Spleen (tissue), 11 donors: ENCODE data around the gene INHBE. TPM values are rescaled to one million over a fixed set of nuclear protein-coding genes. Genes with fewer than 3 reads are reported as not detected.
A peak's percentile ranks its signal among the peaks of the same experiment; 100 is the strongest.

Experiments used
- DNase-seq: peaks from one replicate; pipeline ENCODE4 v3.0.0-alpha.2; 2020
- H3K27ac ChIP-seq, 8 donors: fragments of 200-600 bp; sonication (generic) in 7 of 8; 1 replicate in 4 of 8; 2 replicates in 4 of 8; pipeline versions ENCODE4 v1.5.0 to v1.8.0; 2016 to 2021; ENCODE audit warnings: inconsistent platforms in 4 of 8, mild to moderate bottlenecking in 4 of 8, moderate library complexity in 1 of 8
- H3K27me3 ChIP-seq, 7 donors: fragments of 200-600 bp; sonication (generic) in 6 of 7; replicated peaks in 1 of 7; 1 replicate in 4 of 7; 2 replicates in 3 of 7; pipeline versions ENCODE4 v1.5.0 to v1.8.0; 2016 to 2021; ENCODE audit warnings: inconsistent platforms in 3 of 7, mild to moderate bottlenecking in 1 of 7
- H3K36me3 ChIP-seq, 6 donors: fragments of 200-600 bp; sonication (generic) in 5 of 6; 1 replicate in 4 of 6; 2 replicates in 2 of 6; pipeline versions ENCODE4 v1.5.0 to v1.8.0; 2016 to 2021; ENCODE audit warnings: inconsistent platforms in 2 of 6
- H3K4me1 ChIP-seq, 6 donors: fragments of 200-600 bp; sonication (generic) in 5 of 6; 1 replicate in 3 of 6; 2 replicates in 3 of 6; pipeline versions ENCODE4 v1.5.0 to v1.8.0; 2016 to 2021; ENCODE audit warnings: inconsistent platforms in 3 of 6
- H3K4me3 ChIP-seq, 8 donors: fragments of 200-600 bp; sonication (generic) in 7 of 8; 1 replicate in 4 of 8; 2 replicates in 4 of 8; pipeline versions ENCODE4 v1.5.0 to v1.8.0; 2016 to 2021; ENCODE audit warnings: inconsistent platforms in 4 of 8, mild to moderate bottlenecking in 4 of 8, moderate library complexity in 2 of 8
- H3K9me3 ChIP-seq, 8 donors: fragments of 200-600 bp; sonication (generic) in 7 of 8; 1 replicate in 4 of 8; 2 replicates in 4 of 8; pipeline versions ENCODE4 v1.5.0 to v1.8.0; 2016 to 2021; ENCODE audit warnings: inconsistent platforms in 4 of 8
- CTCF ChIP-seq, 11 experiments: fragments of 200-600 bp in 7 of 11; fragments of 450-650 bp in 4 of 11; sonication (generic) in 4 of 11; IDR thresholded peaks in 8 of 11; conservative IDR thresholded peaks in 3 of 11; 1 replicate in 7 of 11; 2 replicates in 4 of 11; pipeline versions ENCODE4 v1.4.0 to v1.8.0; 2016 to 2021; ENCODE audit warnings: antibody characterized with exemption in 11 of 11, inconsistent platforms in 4 of 11, mild to moderate bottlenecking in 1 of 11
- POLR2A ChIP-seq, 3 donors: fragments of 450-650 bp; IDR thresholded peaks; one replicate each; pipeline ENCODE4 v1.5.1; 2017; ENCODE audit warnings: antibody characterized with exemption in 3 of 3, mild to moderate bottlenecking in 1 of 3
- POLR2AphosphoS5 ChIP-seq, 3 donors: sonication (generic); formaldehyde crosslinking; IDR thresholded peaks; one replicate each; pipeline ENCODE4 v1.5.1; 2017; ENCODE audit warnings: antibody characterized with exemption in 3 of 3
- WGBS, 5 donors: extraction: QIAGEN DNeasy Blood & Tissue Kit in 3 of 5; methylation state at CpG; one replicate each; pipeline versions ENCODE4 v1.1.5 to v1.1.7; 2013 to 2018; 5-methylcytosine and 5-hydroxymethylcytosine counted together
- intact Hi-C: fragments of 100-400 bp; cut with DNase I; formaldehyde crosslinking; loops from one replicate; pipeline ENCODE4 v1.15.0; 2023; ENCODE audit warnings: low total_unique reads
- polyA plus RNA-seq, 3 donors: library from polyadenylated mRNA; stranded (reverse); fragments of 200-250 nt; gene quantifications; one replicate each; pipeline ENCODE4 v1.2.1, GENCODE V29; 2013
- total RNA-seq, 7 donors: library from RNA; depleted of rRNA in 3 of 7; stranded (reverse); fragments of >200 nt in 3 of 7; fragmentation: NEBNext Ultra II Directional in 4 of 7; extraction: Animal tissue kit (Norgen Biotek cat#: 25700) in 4 of 7; gene quantifications; one replicate each; pipeline versions ENCODE4 v1.1.0 to v1.2.1, GENCODE V29; 2016 to 2021
- donor health status: healthy with polysubstance abuse.
- donor health status: DM: no; HTN: no; CAD: no; lungs with moderate emphysema.
- donor health status: DM: no; HTN: no; CAD: no.
- donor health status: Bipolar disorder and iron deficiency.
- donor health status: healthy.
- donor health status: DM: no; HTN: no; CAD: no.
- donor health status: DM: yes; HTN: yes; CAD: no.

INHBE gene
- total and polyA plus RNA-seq, 10 donors: 0.02 TPM; not detected in 9

GRCh38 chr12:57475271-57476161 lies 20.4 kb downstream of the INHBE start:
- Histone ChIP-seq H3K4me1 (peaks cover 26 to 100% (median 81%) of the 10 kb centered on the region in 6 donors), H3K4me3 (peak overlapping the region; percentile 39 to 89 (median 61)), H3K27ac (peak overlapping the region; percentile 87 to 96 (median 93)), H3K9me3 (no peaks in the 10 kb centered on the region), H3K36me3 (peaks cover 0 to 58% (median 45%) of the 10 kb centered on the region in 6 donors), H3K27me3 (peaks cover 0 to 18% (median 0%) of the 10 kb centered on the region in 7 donors)
- 37 to 49% (median 42%) methylated on average over 40 to 84 of the region's 84 CpGs for WGBS, 5 donors
- intact Hi-C loops: no loop called here
- DNase-seq: peak; percentile 82
- no peak for TF ChIP-seq CTCF (IDR thresholded peaks at IDR 0.05 in 8 of 11, conservative IDR thresholded peaks at IDR 0.05 in 3 of 11)
- TF ChIP-seq POLR2A (IDR thresholded peaks at IDR 0.05): no peak
- no peak for TF ChIP-seq POLR2AphosphoS5 (IDR thresholded peaks at IDR 0.05)

- 6 to 14% (median 8%) methylated on average over 23 to 29 of the region's 29 CpGs for WGBS, 5 donors
- intact Hi-C loops: no loop called here
- Histone ChIP-seq H3K27me3 (peaks cover 0 to 18% (median 0%) of the 10 kb centered on the region in 7 donors), H3K9me3 (no peaks in the 10 kb centered on the region), H3K27ac (peak overlapping the region; percentile 87 to 96 (median 93)), H3K36me3 (peaks cover 0 to 49% (median 38%) of the 10 kb centered on the region in 6 donors), H3K4me3 (peak overlapping the region; percentile 39 to 89 (median 61)), H3K4me1 (peaks cover 31 to 100% (median 85%) of the 10 kb centered on the region in 6 donors)
- DNase-seq: peak; percentile 94
- TF ChIP-seq POLR2A (IDR thresholded peaks at IDR 0.05) (no peak), POLR2AphosphoS5 (IDR thresholded peaks at IDR 0.05) (peak; percentile 42 to 75 (median 52)), CTCF (IDR thresholded peaks at IDR 0.05 in 8 of 11, conservative IDR thresholded peaks at IDR 0.05 in 3 of 11) (peak in 10 of 11 experiments; percentile 28 to 76 (median 52))
These were observed 21.3 kb downstream of the INHBE start for GRCh38 chr12:57476162-57476992.

GRCh38 chr12:57476993-57477709 lies 22.0 kb downstream of the INHBE start:
- DNase-seq: peak; percentile 87
- Histone ChIP-seq H3K36me3 (peaks cover 0 to 42% (median 31%) of the 10 kb centered on the region in 6 donors), H3K9me3 (no peaks in the 10 kb centered on the region), H3K27ac (peak overlapping the region; percentile 87 to 96 (median 93)), H3K27me3 (peaks cover 0 to 18% (median 0%) of the 10 kb centered on the region in 7 donors), H3K4me1 (peaks cover 31 to 100% (median 83%) of the 10 kb centered on the region in 6 donors), H3K4me3 (peak overlapping the region; percentile 39 to 89 (median 61))
- WGBS, 5 donors: 13 to 37% (median 24%) methylated on average over 12 to 15 of the region's 15 CpGs
- intact Hi-C loops: no loop called here
- TF ChIP-seq CTCF (IDR thresholded peaks at IDR 0.05 in 8 of 11, conservative IDR thresholded peaks at IDR 0.05 in 3 of 11): no peak
- TF ChIP-seq POLR2A (IDR thresholded peaks at IDR 0.05): no peak
- TF ChIP-seq POLR2AphosphoS5 (IDR thresholded peaks at IDR 0.05): peak in 1 of 3 donors; percentile 19
